A549 (cell line): ENCODE data around the gene APEX1. TPM values are rescaled to one million over a fixed set of nuclear protein-coding genes. Genes with fewer than 3 reads are reported as not detected.

ENCODE experiments used
- ATAC-seq, 2 experiments: fragments of 200-7000 bp in 1 of 2; fragments of >200 bp in 1 of 2; cut with Nextera tagmentation in 1 of 2; cut with Tn5 transposase in 1 of 2; 3 replicates each; pipeline versions ENCODE4 v1.8.0 to v1.9.1; 2018 to 2020; ENCODE audit warnings: mild to moderate bottlenecking in 1 of 2, moderate library complexity in 1 of 2
- CTCF ChIA-PET: fragments of 300-600 bp; sonication (Branson Sonifier 250); formaldehyde crosslinking; extraction: SDS; loops from one replicate; lab custom pipeline; 2021; ENCODE audit warnings: antibody characterized with exemption, inconsistent platforms; lab: Yijun Ruan, JAX
- POLR2A ChIA-PET: fragments of 350-600 bp; formaldehyde crosslinking; extraction: SDS; loops from one replicate; lab custom pipeline; 2021; ENCODE audit warnings: antibody characterized with exemption, inconsistent platforms; lab: Yijun Ruan, JAX
- DNase-seq, 2 experiments: peaks; one replicate each; pipeline versions ENCODE4 v3.0.0 to v3.0.0-alpha.2; 2011 to 2016; ENCODE audit warnings: low read depth in 1 of 2, low spot score in 1 of 2
- FAIRE-seq: peaks from 2 replicates; lab custom pipeline; 2011; peaks lifted over from hg19 to GRCh38; lab: Jason Lieb, UNC
- H3K27ac ChIP-seq, 2 experiments: fragments of >200 bp; sonication (Bioruptor Twin); formaldehyde crosslinking; 3 replicates each; pipeline ENCODE4 v1.5.1; 2016 to 2017
- H3K4me1 ChIP-seq: fragments of >200 bp; sonication (Bioruptor Twin); formaldehyde crosslinking; 3 replicates; pipeline ENCODE4 v1.6.1; 2016
- H3K4me2 ChIP-seq: fragments of >200 bp; sonication (Bioruptor Twin); formaldehyde crosslinking; 3 replicates; pipeline ENCODE4 v1.6.1; 2016
- H3K4me3 ChIP-seq: fragments of >200 bp; sonication (Bioruptor Twin); formaldehyde crosslinking; 3 replicates; pipeline ENCODE4 v1.5.1; 2016
- H3K9me3 ChIP-seq: fragments of >200 bp; sonication (Bioruptor Twin); formaldehyde crosslinking; 3 replicates; pipeline ENCODE4 v1.6.1; 2016
- CBX2 ChIP-seq: fragments of 200-600 bp; sonication (generic); IDR thresholded peaks from 2 replicates; pipeline ENCODE4 v1.6.1; 2016; ENCODE audit warnings: low read depth, mild to moderate bottlenecking, borderline replicate concordance
- CHD4 ChIP-seq: fragments of 200-600 bp; sonication (generic); IDR thresholded peaks from 2 replicates; pipeline ENCODE4 v1.6.1; 2016; ENCODE audit warnings: antibody characterized with exemption, mild to moderate bottlenecking, borderline replicate concordance
- ESRRA ChIP-seq: fragments of 150-350 bp; IDR thresholded peaks from 2 replicates; pipeline ENCODE4 v1.6.1; 2014; ENCODE audit warnings: mild to moderate bottlenecking, low read length, borderline replicate concordance
- HDAC2 ChIP-seq: fragments of 200-600 bp; sonication (generic); IDR thresholded peaks from 2 replicates; pipeline ENCODE4 v1.6.1; 2016
- HEYL ChIP-seq: fragments of 250-450 bp; sonication (Bioruptor Pico); IDR thresholded peaks from 2 replicates; pipeline ENCODE4 v1.8.0; 2021; ENCODE audit warnings: mild to moderate bottlenecking, moderate library complexity
- KDM1A ChIP-seq: fragments of 200-600 bp; sonication (generic); IDR thresholded peaks from 2 replicates; pipeline ENCODE4 v1.6.1; 2016; ENCODE audit warnings: low read depth, mild to moderate bottlenecking
- KDM5A ChIP-seq: fragments of 200-600 bp; sonication (generic); IDR thresholded peaks from 2 replicates; pipeline ENCODE4 v1.6.1; 2016; ENCODE audit warnings: antibody characterized with exemption, mild to moderate bottlenecking
- NFE2L2 ChIP-seq: fragments of 150-350 bp; conservative IDR thresholded peaks from 2 replicates; pipeline ENCODE4 v1.6.1; 2014; ENCODE audit warnings: low read length
- NPAS2 ChIP-seq: fragments of 250-450 bp; sonication (Bioruptor Pico); IDR thresholded peaks from 2 replicates; pipeline ENCODE4 v1.8.0; 2022; ENCODE audit warnings: mild to moderate bottlenecking, moderate library complexity, borderline replicate concordance
- PHF8 ChIP-seq: fragments of 200-600 bp; sonication (generic); IDR thresholded peaks from 2 replicates; pipeline ENCODE4 v1.6.1; 2016; ENCODE audit warnings: low read depth, mild to moderate bottlenecking, antibody characterized with exemption, moderate library complexity, borderline replicate concordance
- POLR2A ChIP-seq: IDR thresholded peaks from 2 replicates; pipeline ENCODE4 v1.6.1; 2012; ENCODE audit warnings: mild to moderate bottlenecking, low read length
- RARB ChIP-seq: fragments of 250-450 bp; sonication (Bioruptor Pico); IDR thresholded peaks from 2 replicates; pipeline ENCODE4 v1.8.0; 2021; ENCODE audit warnings: mild to moderate bottlenecking, moderate library complexity
- RCOR1 ChIP-seq: fragments of 150-350 bp; IDR thresholded peaks from 2 replicates; pipeline ENCODE4 v1.6.1; 2014; ENCODE audit warnings: antibody characterized with exemption, low read length, low read depth
- RNF2 ChIP-seq: fragments of 200-600 bp; sonication (generic); IDR thresholded peaks from 2 replicates; pipeline ENCODE4 v1.6.1; 2016; ENCODE audit warnings: low read depth, mild to moderate bottlenecking, antibody characterized with exemption, moderate library complexity, borderline replicate concordance
- SMC3 ChIP-seq: fragments of >200 bp; sonication (Bioruptor Twin); formaldehyde crosslinking; IDR thresholded peaks from 3 replicates; pipeline ENCODE4 v1.6.1; 2018; ENCODE audit warnings: inconsistent platforms
- TP53 ChIP-seq: fragments of 250-450 bp; sonication (Bioruptor Pico); IDR thresholded peaks from 2 replicates; pipeline ENCODE4 v1.5.0; 2021; ENCODE audit warnings: mild to moderate bottlenecking, moderate library complexity
- ZFP36 ChIP-seq: fragments of 450-650 bp; IDR thresholded peaks from 2 replicates; pipeline ENCODE4 v1.6.1; 2014; ENCODE audit warnings: borderline replicate concordance; ENCODE audit not compliant: partially characterized antibody
- ZSCAN20 ChIP-seq: fragments of 250-450 bp; sonication (Bioruptor Pico); IDR thresholded peaks from 2 replicates; pipeline ENCODE4 v1.8.0; 2022; ENCODE audit warnings: mild to moderate bottlenecking, moderate library complexity
- WGBS: methylation state at CpG from one replicate; pipeline ENCODE4 v1.1.6; 2017; ENCODE audit errors: missing lambda C conversion rate; 5-methylcytosine and 5-hydroxymethylcytosine counted together
- polyA plus RNA-seq, 4 experiments: library from polyadenylated mRNA; depleted of rRNA in 3 of 4; stranded (reverse); fragments of >200 nt; fragmentation: RNase III in 1 of 4; extraction: RNeasy Plus Mini Kit Qiagen cat#74134 plus additional on column Dnase treatment in 1 of 4; gene quantifications; 2 replicates in 3 of 4; 3 replicates in 1 of 4; pipeline ENCODE4 v1.2.3, GENCODE V29; 2011 to 2017
- TF ChIP-seq, protein P1 (sequence below): fragments of >200 bp; sonication (Bioruptor Twin); formaldehyde crosslinking; IDR thresholded peaks from 3 replicates; pipeline ENCODE4 v1.6.1; 2016
- TF ChIP-seq, protein P2 (sequence below): fragments of 200-600 bp; sonication (generic); IDR thresholded peaks from 2 replicates; pipeline ENCODE4 v1.6.1; 2016; ENCODE audit warnings: antibody characterized with exemption, mild to moderate bottlenecking, moderate library complexity
- TF ChIP-seq, protein P3 (sequence below): fragments of 450-650 bp; IDR thresholded peaks from 2 replicates; pipeline ENCODE4 v1.6.1; 2014; ENCODE audit warnings: antibody characterized with exemption
- TF ChIP-seq, protein P4 (sequence below): fragments of >200 bp; sonication (Bioruptor Twin); formaldehyde crosslinking; IDR thresholded peaks from 3 replicates; pipeline ENCODE4 v1.5.1; 2016
- TF ChIP-seq, protein P5 (sequence below): fragments of >200 bp; sonication (Bioruptor Twin); formaldehyde crosslinking; IDR thresholded peaks from 2 replicates; pipeline ENCODE4 v1.6.1; 2016

Gene APEX1
- polyA plus RNA-seq, 2 of the 4 experiments (the other 2 are of a cell fraction) = 312 to 324 TPM

DNA sequence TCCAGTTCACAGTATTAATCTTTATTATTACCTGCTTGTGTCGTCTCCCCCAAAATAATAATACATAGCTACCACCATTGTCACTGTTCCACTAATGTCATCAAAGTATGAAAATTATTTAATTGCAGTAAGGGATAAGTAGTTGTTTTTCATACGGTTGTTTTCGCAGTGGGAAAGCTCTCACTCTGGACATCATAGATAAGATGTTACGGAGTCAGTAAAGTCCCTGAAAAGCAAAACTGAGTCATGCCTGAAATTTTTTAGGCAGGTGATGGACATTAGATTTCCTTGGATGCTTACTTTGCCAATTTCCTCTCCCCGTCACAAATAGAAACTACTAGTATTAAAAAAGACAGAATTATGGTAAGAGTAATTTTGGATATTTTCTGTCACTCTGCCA, 27.4 kb downstream of the APEX1 start:
- ChIA-PET CTCF (interaction anchor here (1.3 to 1.6 kb wide), 2 partner anchors 13 to 127 kb away, joined by 3 to 4 read pairs; partner anchors contain the start of gene PNP), POLR2A (no interaction called here)
- no peaks in the 10 kb centered on the region for H3K9me3 ChIP-seq
- no peak overlapping the region for H3K27ac ChIP-seq
- FAIRE-seq (no peak), DNase-seq (no peak), ATAC-seq (no peak)
- TF ChIP-seq, protein P1, sequence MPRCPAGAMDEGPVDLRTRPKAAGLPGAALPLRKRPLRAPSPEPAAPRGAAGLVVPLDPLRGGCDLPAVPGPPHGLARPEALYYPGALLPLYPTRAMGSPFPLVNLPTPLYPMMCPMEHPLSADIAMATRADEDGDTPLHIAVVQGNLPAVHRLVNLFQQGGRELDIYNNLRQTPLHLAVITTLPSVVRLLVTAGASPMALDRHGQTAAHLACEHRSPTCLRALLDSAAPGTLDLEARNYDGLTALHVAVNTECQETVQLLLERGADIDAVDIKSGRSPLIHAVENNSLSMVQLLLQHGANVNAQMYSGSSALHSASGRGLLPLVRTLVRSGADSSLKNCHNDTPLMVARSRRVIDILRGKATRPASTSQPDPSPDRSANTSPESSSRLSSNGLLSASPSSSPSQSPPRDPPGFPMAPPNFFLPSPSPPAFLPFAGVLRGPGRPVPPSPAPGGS = no peak
- TF ChIP-seq, protein P2, sequence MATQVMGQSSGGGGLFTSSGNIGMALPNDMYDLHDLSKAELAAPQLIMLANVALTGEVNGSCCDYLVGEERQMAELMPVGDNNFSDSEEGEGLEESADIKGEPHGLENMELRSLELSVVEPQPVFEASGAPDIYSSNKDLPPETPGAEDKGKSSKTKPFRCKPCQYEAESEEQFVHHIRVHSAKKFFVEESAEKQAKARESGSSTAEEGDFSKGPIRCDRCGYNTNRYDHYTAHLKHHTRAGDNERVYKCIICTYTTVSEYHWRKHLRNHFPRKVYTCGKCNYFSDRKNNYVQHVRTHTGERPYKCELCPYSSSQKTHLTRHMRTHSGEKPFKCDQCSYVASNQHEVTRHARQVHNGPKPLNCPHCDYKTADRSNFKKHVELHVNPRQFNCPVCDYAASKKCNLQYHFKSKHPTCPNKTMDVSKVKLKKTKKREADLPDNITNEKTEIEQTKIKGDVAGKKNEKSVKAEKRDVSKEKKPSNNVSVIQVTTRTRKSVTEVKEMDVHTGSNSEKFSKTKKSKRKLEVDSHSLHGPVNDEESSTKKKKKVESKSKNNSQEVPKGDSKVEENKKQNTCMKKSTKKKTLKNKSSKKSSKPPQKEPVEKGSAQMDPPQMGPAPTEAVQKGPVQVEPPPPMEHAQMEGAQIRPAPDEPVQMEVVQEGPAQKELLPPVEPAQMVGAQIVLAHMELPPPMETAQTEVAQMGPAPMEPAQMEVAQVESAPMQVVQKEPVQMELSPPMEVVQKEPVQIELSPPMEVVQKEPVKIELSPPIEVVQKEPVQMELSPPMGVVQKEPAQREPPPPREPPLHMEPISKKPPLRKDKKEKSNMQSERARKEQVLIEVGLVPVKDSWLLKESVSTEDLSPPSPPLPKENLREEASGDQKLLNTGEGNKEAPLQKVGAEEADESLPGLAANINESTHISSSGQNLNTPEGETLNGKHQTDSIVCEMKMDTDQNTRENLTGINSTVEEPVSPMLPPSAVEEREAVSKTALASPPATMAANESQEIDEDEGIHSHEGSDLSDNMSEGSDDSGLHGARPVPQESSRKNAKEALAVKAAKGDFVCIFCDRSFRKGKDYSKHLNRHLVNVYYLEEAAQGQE = no peak
- TF ChIP-seq, protein P3, sequence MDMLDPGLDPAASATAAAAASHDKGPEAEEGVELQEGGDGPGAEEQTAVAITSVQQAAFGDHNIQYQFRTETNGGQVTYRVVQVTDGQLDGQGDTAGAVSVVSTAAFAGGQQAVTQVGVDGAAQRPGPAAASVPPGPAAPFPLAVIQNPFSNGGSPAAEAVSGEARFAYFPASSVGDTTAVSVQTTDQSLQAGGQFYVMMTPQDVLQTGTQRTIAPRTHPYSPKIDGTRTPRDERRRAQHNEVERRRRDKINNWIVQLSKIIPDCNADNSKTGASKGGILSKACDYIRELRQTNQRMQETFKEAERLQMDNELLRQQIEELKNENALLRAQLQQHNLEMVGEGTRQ = no peak
- TF ChIP-seq NFE2L2 (no peak), KDM1A (no peak), ZSCAN20 (no peak), ZFP36 (no peak), RNF2 (no peak), HDAC2 (no peak)
- WGBS = 81% methylated on average over 5 of the region's 5 CpGs
- no peak overlapping the region for H3K4me2 ChIP-seq
- no peak overlapping the region for H3K4me3 ChIP-seq
- no peaks in the 10 kb centered on the region for H3K4me1 ChIP-seq

DNA sequence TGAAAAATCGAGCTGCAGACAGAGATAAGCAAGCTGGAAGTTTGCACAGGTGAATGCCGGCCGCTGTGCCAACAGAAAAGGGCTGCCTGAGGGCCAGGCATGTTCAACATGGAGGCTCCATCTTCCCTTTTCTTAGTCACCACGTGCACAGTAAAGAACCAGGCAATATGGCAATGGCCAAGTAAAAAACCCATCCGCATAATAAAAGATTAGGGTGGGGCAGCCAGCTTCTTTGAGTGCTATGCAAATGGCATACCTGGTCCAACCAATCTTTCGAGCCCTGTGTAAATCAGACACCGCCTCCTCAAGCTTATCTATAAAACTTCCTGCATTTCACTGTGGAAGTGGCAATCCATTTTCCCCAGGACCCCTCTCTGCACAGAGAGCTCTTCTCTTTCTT, 30.9 kb downstream of the APEX1 start:
- FAIRE-seq (no peak), DNase-seq (no peak), ATAC-seq (no peak)
- Histone ChIP-seq H3K27ac (no peak overlapping the region), H3K9me3 (no peaks in the 10 kb centered on the region), H3K4me3 (no peak overlapping the region), H3K4me2 (no peak overlapping the region), H3K4me1 (no peaks in the 10 kb centered on the region)
- TF ChIP-seq KDM1A (no peak), TP53 (CRISPR knock-in tag) (no peak), SMC3 (no peak), POLR2A (no peak)
- ChIA-PET CTCF (interaction anchor here (0.7 kb wide), 1 partner anchor 12 kb away, joined by 3 read pairs; no protein-coding TSS in a partner anchor), POLR2A (no interaction called here)
- 57% methylated on average over 7 of the region's 7 CpGs for WGBS

DNA sequence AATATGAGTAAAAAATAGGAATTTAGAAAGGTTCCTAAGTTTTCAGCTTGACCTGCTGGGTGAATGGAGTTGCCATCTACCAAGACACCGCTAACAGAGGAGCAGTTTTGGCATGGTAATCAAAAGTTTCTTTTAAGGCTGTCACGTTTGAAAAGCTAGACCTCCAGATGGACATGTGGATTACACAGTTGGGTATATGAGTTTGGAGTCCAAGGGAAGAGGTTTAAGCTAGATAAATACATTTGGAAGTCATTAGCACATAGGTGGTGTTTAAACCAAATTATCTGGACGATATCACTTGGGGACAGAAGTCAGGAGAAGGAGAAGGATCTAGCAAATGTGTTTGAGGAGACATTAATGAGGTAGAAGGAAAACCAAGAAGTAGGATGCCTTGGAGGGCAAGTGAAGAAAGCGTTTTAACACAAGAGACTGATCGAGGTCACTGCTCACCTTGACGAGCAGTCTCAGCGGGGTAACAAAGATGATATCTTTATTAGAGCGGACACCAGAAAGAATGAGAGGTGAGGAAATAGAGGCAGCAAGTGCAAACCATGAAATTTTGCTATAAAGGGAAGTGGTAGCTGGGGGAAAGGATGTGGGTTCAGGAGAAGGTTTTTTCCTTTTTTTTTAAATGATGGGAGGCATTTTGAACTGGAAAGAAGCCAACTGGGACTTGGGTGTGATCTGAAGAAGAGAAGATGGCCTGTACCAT, 31.8 kb downstream of the APEX1 start:
- 31% methylated on average over 8 of the region's 8 CpGs for WGBS
- DNase-seq = no peak
- no peaks in the 10 kb centered on the region for H3K4me1 ChIP-seq
- ATAC-seq = no peak
- CTCF ChIA-PET = interaction anchor here (1.0 to 1.2 kb wide), 3 partner anchors 17 to 159 kb away, joined by 3 read pairs; no protein-coding TSS in a partner anchor
- no peak overlapping the region for H3K4me2 ChIP-seq
- POLR2A ChIA-PET = no interaction called here
- TF ChIP-seq HEYL = no peak
- TF ChIP-seq ESRRA = no peak
- TF ChIP-seq RCOR1 = no peak
- TF ChIP-seq, protein P4, sequence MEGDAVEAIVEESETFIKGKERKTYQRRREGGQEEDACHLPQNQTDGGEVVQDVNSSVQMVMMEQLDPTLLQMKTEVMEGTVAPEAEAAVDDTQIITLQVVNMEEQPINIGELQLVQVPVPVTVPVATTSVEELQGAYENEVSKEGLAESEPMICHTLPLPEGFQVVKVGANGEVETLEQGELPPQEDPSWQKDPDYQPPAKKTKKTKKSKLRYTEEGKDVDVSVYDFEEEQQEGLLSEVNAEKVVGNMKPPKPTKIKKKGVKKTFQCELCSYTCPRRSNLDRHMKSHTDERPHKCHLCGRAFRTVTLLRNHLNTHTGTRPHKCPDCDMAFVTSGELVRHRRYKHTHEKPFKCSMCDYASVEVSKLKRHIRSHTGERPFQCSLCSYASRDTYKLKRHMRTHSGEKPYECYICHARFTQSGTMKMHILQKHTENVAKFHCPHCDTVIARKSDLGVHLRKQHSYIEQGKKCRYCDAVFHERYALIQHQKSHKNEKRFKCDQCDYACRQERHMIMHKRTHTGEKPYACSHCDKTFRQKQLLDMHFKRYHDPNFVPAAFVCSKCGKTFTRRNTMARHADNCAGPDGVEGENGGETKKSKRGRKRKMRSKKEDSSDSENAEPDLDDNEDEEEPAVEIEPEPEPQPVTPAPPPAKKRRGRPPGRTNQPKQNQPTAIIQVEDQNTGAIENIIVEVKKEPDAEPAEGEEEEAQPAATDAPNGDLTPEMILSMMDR = no peak
- TF ChIP-seq RNF2 = no peak
- TF ChIP-seq CBX2 = no peak
- TF ChIP-seq NPAS2 (CRISPR knock-in tag) = no peak
- TF ChIP-seq, protein P3 = no peak
- TF ChIP-seq PHF8 = no peak
- TF ChIP-seq KDM5A = no peak
- no peak for TF ChIP-seq CHD4
- TF ChIP-seq RARB (CRISPR knock-in tag) = no peak
- TF ChIP-seq, protein P5, sequence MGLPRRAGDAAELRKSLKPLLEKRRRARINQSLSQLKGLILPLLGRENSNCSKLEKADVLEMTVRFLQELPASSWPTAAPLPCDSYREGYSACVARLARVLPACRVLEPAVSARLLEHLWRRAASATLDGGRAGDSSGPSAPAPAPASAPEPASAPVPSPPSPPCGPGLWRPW = no peak
- TF ChIP-seq, all 56 proteins: peak for 0
- no peak for FAIRE-seq
- H3K27ac ChIP-seq = no peak overlapping the region
- H3K9me3 ChIP-seq = no peaks in the 10 kb centered on the region
- H3K4me3 ChIP-seq = no peak overlapping the region
